Peyer's patch (tissue), 4 donors: ENCODE data around the gene BPIFB4. TPM values are rescaled to one million over a fixed set of nuclear protein-coding genes. Genes with fewer than 3 reads are reported as not detected.

ENCODE experiments used
- DNase-seq, 3 donors: peaks; one replicate each; pipeline ENCODE4 v3.0.0-alpha.2; 2017 to 2019
- H3K27ac ChIP-seq, 4 donors: fragments of 200-600 bp; sonication (generic); one replicate each; pipeline ENCODE4 v1.5.1; 2016 to 2019
- H3K27me3 ChIP-seq, 2 donors: fragments of 200-600 bp; sonication (generic); one replicate each; pipeline ENCODE4 v1.5.1; 2019
- H3K36me3 ChIP-seq, 3 donors: fragments of 200-600 bp; sonication (generic); one replicate each; pipeline ENCODE4 v1.5.1; 2016 to 2019
- H3K4me1 ChIP-seq, 4 donors: fragments of 200-600 bp; sonication (generic); one replicate each; pipeline ENCODE4 v1.5.1; 2016 to 2019
- H3K4me3 ChIP-seq, 4 donors: fragments of 200-600 bp; sonication (generic); 1 replicate in 3 of 4; 2 replicates in 1 of 4; pipeline ENCODE4 v1.5.1; 2016 to 2019; ENCODE audit warnings: mild to moderate bottlenecking in 1 of 4
- H3K9me3 ChIP-seq, 4 donors: fragments of 200-600 bp; sonication (generic); one replicate each; pipeline ENCODE4 v1.5.1; 2016 to 2019; ENCODE audit warnings: mild to moderate bottlenecking in 1 of 4
- CTCF ChIP-seq, 6 experiments: fragments of 450-650 bp in 4 of 6; fragments of 200-600 bp in 2 of 6; sonication (generic) in 1 of 6; IDR thresholded peaks; one replicate each; pipeline ENCODE4 v1.5.1; 2017 to 2019; ENCODE audit warnings: antibody characterized with exemption in 6 of 6, mild to moderate bottlenecking in 3 of 6, moderate library complexity in 1 of 6
- POLR2A ChIP-seq, 2 donors: fragments of 450-650 bp; IDR thresholded peaks; one replicate each; pipeline ENCODE4 v1.5.1; 2017; ENCODE audit warnings: antibody characterized with exemption in 2 of 2, mild to moderate bottlenecking in 2 of 2, moderate library complexity in 2 of 2
- total RNA-seq, 4 donors: library from RNA; depleted of rRNA; stranded (reverse); fragments of >200 nt; gene quantifications; one replicate each; pipeline ENCODE4 v1.1.0, GENCODE V29; 2016

The BPIFB4 gene
- total RNA-seq, 4 donors from 2014 or later, result not detected

- Histone ChIP-seq H3K9me3 (no peaks in the 10 kb centered on the region), H3K27ac (no peak overlapping the region), H3K27me3 (no peaks in the 10 kb centered on the region), H3K36me3 (no peaks in the 10 kb centered on the region), H3K4me1 (no peaks in the 10 kb centered on the region), H3K4me3 (no peak overlapping the region)
- no peak for DNase-seq
- no peak for TF ChIP-seq POLR2A (IDR thresholded peaks at IDR 0.05)
- TF ChIP-seq CTCF (IDR thresholded peaks at IDR 0.05), result no peak
Measured at GRCh38 chr20:33158637-33159385, 79.4 kb downstream of the BPIFB4 start.

- no peak overlapping the region for H3K4me3 ChIP-seq
- no peaks in the 10 kb centered on the region for H3K27me3 ChIP-seq
- H3K36me3 ChIP-seq, result no peaks in the 10 kb centered on the region
- no peak for TF ChIP-seq CTCF (IDR thresholded peaks at IDR 0.05)
- H3K9me3 ChIP-seq, result no peaks in the 10 kb centered on the region
- DNase-seq, result no peak
- no peaks in the 10 kb centered on the region for H3K4me1 ChIP-seq
- no peak overlapping the region for H3K27ac ChIP-seq
Measured at GRCh38 chr20:33159713-33160112, 80.3 kb downstream of the BPIFB4 start.

- Histone ChIP-seq H3K36me3 (no peaks in the 10 kb centered on the region), H3K27me3 (no peaks in the 10 kb centered on the region), H3K9me3 (no peaks in the 10 kb centered on the region), H3K4me3 (no peak overlapping the region), H3K4me1 (no peaks in the 10 kb centered on the region), H3K27ac (no peak overlapping the region)
- no peak for TF ChIP-seq POLR2A (IDR thresholded peaks at IDR 0.05)
- no peak for TF ChIP-seq CTCF (IDR thresholded peaks at IDR 0.05)
- no peak for DNase-seq
Measured at GRCh38 chr20:33160681-33161080, 81.2 kb downstream of the BPIFB4 start.

Other genes starting within 250 kb of the BPIFB4 start
- gene EFCAB8, start 220.7 kb upstream of the BPIFB4 start, total RNA-seq, result under 1 TPM in 1 of 4 donors, not detected in 3; 0.83 TPM
- not detected for gene SUN5, start 75.2 kb upstream of the BPIFB4 start, total RNA-seq
- gene BPIFB2, start 71.9 kb upstream of the BPIFB4 start, total RNA-seq, result not detected
- not detected for gene BPIFB6, start 48.0 kb upstream of the BPIFB4 start, total RNA-seq
- gene BPIFB3, start 25.7 kb upstream of the BPIFB4 start, total RNA-seq, result not detected
- not detected for gene BPIFA2, start 88.5 kb downstream of the BPIFB4 start, total RNA-seq
- not detected for gene BPIFA3, start 137.7 kb downstream of the BPIFB4 start, total RNA-seq
- gene BPIFA1, start 156.4 kb downstream of the BPIFB4 start, total RNA-seq, result not detected
- gene BPIFB1, start 203.6 kb downstream of the BPIFB4 start, total RNA-seq, result not detected